Upper lobe of left lung (tissue), 4 donors: ENCODE measurements around the gene ZNF775.

Source experiments
- CTCF ChIP-seq, 6 experiments: fragments of 450-650 bp in 4 of 6; fragments of 200-600 bp in 2 of 6; sonication (generic) in 2 of 6; IDR thresholded peaks; one replicate each; pipeline ENCODE4 v1.5.1; 2016 to 2019; ENCODE audit warnings: antibody characterized with exemption in 6 of 6
- EP300 ChIP-seq, 4 donors: sonication (generic); formaldehyde crosslinking; IDR thresholded peaks; one replicate each; pipeline ENCODE4 v1.5.1; 2017; ENCODE audit warnings: antibody characterized with exemption in 4 of 4, control low read depth in 2 of 4
- POLR2AphosphoS5 ChIP-seq, 2 donors: sonication (generic); formaldehyde crosslinking; IDR thresholded peaks; one replicate each; pipeline ENCODE4 v1.5.1; 2017; ENCODE audit warnings: antibody characterized with exemption in 2 of 2

GRCh38 chr7:150390205-150390604 lies 11.1 kb downstream of the ZNF775 start:
- TF ChIP-seq CTCF (IDR thresholded peaks at IDR 0.05) (no peak), EP300 (IDR thresholded peaks at IDR 0.05) (no peak), POLR2AphosphoS5 (IDR thresholded peaks at IDR 0.05) (no peak)
